Amniotic stem cell (primary cell): ENCODE data around the gene PHACTR3.
"Not testable (repeated sequence)": the region's sequence is repeated elsewhere in the genome, so short reads cannot be mapped to it uniquely, and the experiment has no call there.

Experiments used
- DNase-seq: peaks from one replicate; lab custom pipeline; 2025; lab: John Stamatoyannopoulos, UW

Gene PHACTR3

GRCh38 chr20:59603781-59604541 lies at the start of gene PHACTR3:
Gene PHACTR3 (plus strand): TSS chr20:59604540. CDS start chr20:59605015, 475 bp downstream.
- no peak for DNase-seq

GRCh38 chr20:59557733-59558529 lies 46.4 kb upstream of the PHACTR3 start:
- not testable (repeated sequence) for DNase-seq

- DNase-seq, result no peak
Measured at GRCh38 chr20:59559024-59559817, 45.1 kb upstream of the PHACTR3 start.

- no peak for DNase-seq
Measured at GRCh38 chr20:59559863-59560262, 44.5 kb upstream of the PHACTR3 start.

- no peak for DNase-seq
Measured at GRCh38 chr20:59560588-59561227, 43.6 kb upstream of the PHACTR3 start.

GRCh38 chr20:59561228-59561605 lies 43.1 kb upstream of the PHACTR3 start:
- no peak for DNase-seq

- no peak for DNase-seq
Measured at GRCh38 chr20:59561614-59562277, 42.6 kb upstream of the PHACTR3 start.

GRCh38 chr20:59564171-59564570 lies 40.2 kb upstream of the PHACTR3 start:
- no peak for DNase-seq

GRCh38 chr20:59564943-59565342 lies 39.4 kb upstream of the PHACTR3 start:
- DNase-seq, result no peak

GRCh38 chr20:59565768-59566461 lies 38.4 kb upstream of the PHACTR3 start:
- no peak for DNase-seq

- DNase-seq, result no peak
Measured at GRCh38 chr20:59566631-59567524, 37.5 kb upstream of the PHACTR3 start.

- no peak for DNase-seq
Measured at GRCh38 chr20:59567585-59568508, 36.5 kb upstream of the PHACTR3 start.

GRCh38 chr20:59568509-59569024 lies 35.8 kb upstream of the PHACTR3 start:
- DNase-seq, result no peak

GRCh38 chr20:59569305-59569704 lies 35.0 kb upstream of the PHACTR3 start:
- DNase-seq, result no peak

- no peak for DNase-seq
Measured at GRCh38 chr20:59571151-59571550, 33.2 kb upstream of the PHACTR3 start.

GRCh38 chr20:59571551-59572314 lies 32.6 kb upstream of the PHACTR3 start:
- peak; percentile 56 for DNase-seq

GRCh38 chr20:59572515-59572914 lies 31.8 kb upstream of the PHACTR3 start:
- no peak for DNase-seq

GRCh38 chr20:59573837-59574236 lies 30.5 kb upstream of the PHACTR3 start:
- DNase-seq, result no peak
